NCI-H146 treated with DMSO at 0.1 percent for 48 hours (cell line): Measurements from ENCODE around the gene MS4A7.
A peak's percentile ranks its signal among the peaks of the same experiment; 100 is the strongest.

Source experiments
- DNase-seq: peaks from one replicate; lab custom pipeline; 2025; ENCODE audit not compliant: unreplicated experiment; lab: John Stamatoyannopoulos, UW

The MS4A7 gene

GRCh38 chr11:60370811-60371298, 7.5 kb upstream of the MS4A7 start:
- DNase-seq = peak; percentile 58

- DNase-seq = no peak
Observed at GRCh38 chr11:60371386-60371785, 6.9 kb upstream of the MS4A7 start.

GRCh38 chr11:60371854-60372253, 6.5 kb upstream of the MS4A7 start:
- DNase-seq = no peak

GRCh38 chr11:60372767-60373166, 5.6 kb upstream of the MS4A7 start:
- no peak for DNase-seq

- no peak for DNase-seq
Observed at GRCh38 chr11:60375316-60375715, 3.0 kb upstream of the MS4A7 start.

GRCh38 chr11:60376601-60377000, 1.7 kb upstream of the MS4A7 start:
- no peak for DNase-seq

- DNase-seq = no peak
Observed at GRCh38 chr11:60377401-60378136, 763 bp upstream of the MS4A7 start.

GRCh38 chr11:60389279-60389910, 11.1 kb downstream of the MS4A7 start:
- DNase-seq = no peak

GRCh38 chr11:60390419-60390818, 12.1 kb downstream of the MS4A7 start:
- DNase-seq = no peak

GRCh38 chr11:60392361-60392760, 14.0 kb downstream of the MS4A7 start:
- no peak for DNase-seq

- DNase-seq = no peak
Observed at GRCh38 chr11:60393016-60393415, 14.7 kb downstream of the MS4A7 start.

- no peak for DNase-seq
Observed at GRCh38 chr11:60394666-60395380, 16.5 kb downstream of the MS4A7 start.

- DNase-seq = no peak
Observed at GRCh38 chr11:60396382-60396781, 18.1 kb downstream of the MS4A7 start, which contains the start of gene MS4A14. TSS of gene MS4A14 (plus strand) at chr11:60396459. CDS start at chr11:60396579, 120 bp downstream.

GRCh38 chr11:60396799-60397198, 18.5 kb downstream of the MS4A7 start:
- DNase-seq = no peak

- no peak for DNase-seq
Observed at GRCh38 chr11:60420015-60420414, 41.7 kb downstream of the MS4A7 start.

- DNase-seq = no peak
Observed at GRCh38 chr11:60422609-60423008, 44.3 kb downstream of the MS4A7 start.

GRCh38 chr11:60428517-60428916, 50.2 kb downstream of the MS4A7 start:
- DNase-seq = no peak

GRCh38 chr11:60429272-60429671, 50.9 kb downstream of the MS4A7 start, which contains the start of gene MS4A5:
TSS of gene MS4A5 (plus strand) at chr11:60429572. CDS start at chr11:60429675, 103 bp downstream.
- no peak for DNase-seq

- DNase-seq = no peak
Observed at GRCh38 chr11:60431251-60431650, 52.9 kb downstream of the MS4A7 start.

- DNase-seq = no peak
Observed at GRCh38 chr11:60433401-60433800, 55.1 kb downstream of the MS4A7 start.
